ENCODE measurements around the gene SCNM1.

- TF ChIP-seq CTCF (IDR thresholded peaks at IDR 0.05) (no peak), POLR2A (IDR thresholded peaks at IDR 0.05) (no peak)
These were observed 31.0 kb upstream of the SCNM1 start for GRCh38 chr1:151134991-151135390.

All from thyroid gland (tissue), 4 donors.